Measurements from ENCODE around the gene GRK6.

Gene GRK6

GRCh38 chr5:177440990-177441780, 14.7 kb downstream of the GRK6 start:
- DNase-seq = no peak

GRCh38 chr5:177442066-177442826, 15.8 kb downstream of the GRK6 start:
- no peak for DNase-seq

GRCh38 chr5:177443144-177443983, 16.9 kb downstream of the GRK6 start:
- no peak for DNase-seq

GRCh38 chr5:177444106-177445051, 17.9 kb downstream of the GRK6 start:
- no peak for DNase-seq

- no peak for DNase-seq
These were observed 18.8 kb downstream of the GRK6 start for GRCh38 chr5:177445052-177445916.

GRCh38 chr5:177445917-177446199, 19.4 kb downstream of the GRK6 start:
- no peak for DNase-seq

GRCh38 chr5:177446200-177447065, 20.0 kb downstream of the GRK6 start, which contains the start of gene PRR7:
Gene PRR7, plus strand, starts transcription at chr5:177446814. Its CDS starts 8,254 bp downstream, at chr5:177455068.
- peak; percentile 50 for DNase-seq

- DNase-seq = no peak
These were observed 20.7 kb downstream of the GRK6 start for GRCh38 chr5:177447066-177447610.

GRCh38 chr5:177447611-177448243, 21.3 kb downstream of the GRK6 start:
- DNase-seq = no peak

GRCh38 chr5:177448244-177448950, 21.9 kb downstream of the GRK6 start:
- DNase-seq = no peak

- DNase-seq = no peak
These were observed 22.9 kb downstream of the GRK6 start for GRCh38 chr5:177449140-177450061.

GRCh38 chr5:177450667-177451424, 24.4 kb downstream of the GRK6 start:
- DNase-seq = no peak

GRCh38 chr5:177452688-177453638, 26.5 kb downstream of the GRK6 start:
- DNase-seq = no peak

GRCh38 chr5:177453852-177454396, 27.4 kb downstream of the GRK6 start:
- no peak for DNase-seq

- DNase-seq = peak; percentile 40
These were observed 28.0 kb downstream of the GRK6 start for GRCh38 chr5:177454397-177455035.
